Motor neuron (in vitro differentiated cells): ENCODE data around the gene PLEKHG4B. TPM values are rescaled to one million over a fixed set of nuclear protein-coding genes. Genes with fewer than 3 reads are reported as not detected.

Source experiments
- ATAC-seq, 8 experiments: fragments of 200-7000 bp; cut with Tn5 transposase; replicated peaks in 6 of 8; 2 replicates each; pipeline ENCODE4 v1.8.0; 2021; ENCODE audit warnings: mild to moderate bottlenecking in 8 of 8, moderate library complexity in 8 of 8
- H3K27ac ChIP-seq, 2 donors: fragments of 250-450 bp; sonication (Bioruptor Pico); 2 replicates each; pipeline ENCODE4 v1.9.0; 2021; ENCODE audit warnings: antibody characterized with exemption in 2 of 2, mild to moderate bottlenecking in 2 of 2, moderate library complexity in 1 of 2
- H3K4me1 ChIP-seq, 2 donors: fragments of 250-450 bp; sonication (Bioruptor Pico); replicated peaks in 1 of 2; 2 replicates each; pipeline ENCODE4 v1.6.1; 2021; ENCODE audit warnings: antibody characterized with exemption in 2 of 2, mild to moderate bottlenecking in 2 of 2, moderate library complexity in 1 of 2
- H3K4me3 ChIP-seq, 5 donors: fragments of 250-450 bp; sonication (Bioruptor Pico); 2 replicates each; pipeline ENCODE4 v1.9.0; 2021; ENCODE audit warnings: antibody characterized with exemption in 5 of 5, mild to moderate bottlenecking in 5 of 5, moderate library complexity in 4 of 5
- WGBS, 10 experiments: fragments of 450-650 bp; shearing (Covaris generic); methylation state at CpG; one replicate each; pipeline ENCODE4 v1.0.0; 2022; 5-methylcytosine and 5-hydroxymethylcytosine counted together
- in situ Hi-C, 9 experiments: fragments of 400-800 bp; cut with MboI; loops; one replicate each; pipeline ENCODE4 v1.15.0; 2021; ENCODE audit warnings: low sequenced_read_pairs in 9 of 9, low pct_unique_long_range_greater_than_20kb in 2 of 9; ENCODE audit not compliant: unreplicated experiment in 9 of 9
- total RNA-seq, 8 experiments: library from RNA; unstranded; fragments of 300-600 nt; gene quantifications; 2 replicates each; pipeline versions ENCODE4 v1.2.3 to v1.2.4, GENCODE V29; 2022

PLEKHG4B gene
- total RNA-seq, 8 experiments from 2014 or later = 0.09 to 7.3 (median 3.2) TPM

- no peak for ATAC-seq
- 60 to 100% (median 60%) methylated on average over 1 to 2 of the region's 2 CpGs; no CpG with 5 or more reads in 7 of the 10 experiments for WGBS, 10 experiments
- in situ Hi-C loops = no loop called here
- H3K4me3 ChIP-seq = no peak overlapping the region
- peaks cover 41 to 45% of the 10 kb centered on the region in 2 donors for H3K4me1 ChIP-seq
- H3K27ac ChIP-seq = no peak overlapping the region
Observed at GRCh38 chr5:78805-79149, 13.2 kb upstream of the PLEKHG4B start.

- Histone ChIP-seq H3K27ac (no peak overlapping the region), H3K4me3 (no peak overlapping the region), H3K4me1 (peaks cover 41 to 45% of the 10 kb centered on the region in 2 donors)
- ATAC-seq = no peak
- 11 to 100% (median 72%) methylated on average over 1 to 7 of the region's 10 CpGs; no CpG with 5 or more reads in 2 of the 10 experiments for WGBS, 10 experiments
- in situ Hi-C loops = no loop called here
Observed at GRCh38 chr5:79263-79662, 12.7 kb upstream of the PLEKHG4B start.

DNA sequence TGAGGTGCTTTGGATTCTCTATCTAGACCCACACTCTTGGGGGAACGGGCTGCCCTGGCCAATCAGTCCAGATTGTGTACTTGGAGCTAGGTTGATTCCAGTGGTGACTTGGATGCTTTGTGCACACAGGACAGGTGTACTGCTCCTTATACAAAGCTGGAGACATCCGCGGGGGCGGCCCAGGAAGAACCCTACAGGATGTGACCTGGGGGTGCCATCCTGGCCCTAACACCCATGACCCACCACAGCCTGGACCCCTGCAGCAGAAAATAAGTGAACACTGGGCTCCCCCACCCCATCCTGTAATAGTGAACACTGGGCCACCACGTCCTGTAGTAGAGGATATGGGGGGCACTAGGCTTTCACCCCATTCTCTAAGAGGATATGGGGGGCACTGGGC is 12.1 kb upstream of the PLEKHG4B start:
- in situ Hi-C loops = no loop called here
- peaks cover 41 to 45% of the 10 kb centered on the region in 2 donors for H3K4me1 ChIP-seq
- H3K27ac ChIP-seq = no peak overlapping the region
- no peak for ATAC-seq
- no peak overlapping the region for H3K4me3 ChIP-seq
- 14 to 100% (median 93%) methylated on average over 1 to 4 of the region's 5 CpGs; no CpG with 5 or more reads in 4 of the 10 experiments for WGBS, 10 experiments

DNA sequence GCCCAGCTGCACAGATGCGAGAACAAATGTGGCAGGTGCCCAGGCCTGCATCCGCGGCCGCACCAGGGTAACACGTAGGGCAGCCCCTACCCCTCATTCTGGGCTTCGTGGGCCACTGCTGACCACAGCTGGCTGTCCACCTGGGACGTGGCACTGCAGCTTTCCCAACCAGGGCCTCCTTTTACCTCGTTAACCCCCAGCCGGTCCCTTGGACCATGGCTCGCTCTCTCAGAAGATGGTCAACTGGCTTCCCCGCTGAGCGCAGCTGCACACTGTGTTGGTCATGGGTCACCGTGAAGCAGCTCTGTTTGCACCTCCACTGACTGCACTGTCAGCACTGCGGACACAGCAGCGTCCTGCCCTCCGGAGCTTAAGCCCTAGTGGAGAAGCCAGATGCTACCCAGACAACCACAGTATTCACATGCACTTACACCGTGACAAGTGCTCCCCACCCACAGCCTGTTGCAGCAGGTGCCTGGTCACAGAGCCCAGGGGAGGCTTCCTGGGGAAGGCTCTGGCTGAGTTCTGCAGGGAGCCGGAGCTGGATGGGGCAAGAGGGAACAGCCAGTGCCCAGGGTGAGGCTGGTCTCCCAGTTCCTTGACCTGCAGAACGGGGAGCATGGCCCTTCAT is 10.5 kb upstream of the PLEKHG4B start:
- Histone ChIP-seq H3K4me3 (no peak overlapping the region), H3K27ac (no peak overlapping the region), H3K4me1 (peaks cover 39 to 42% of the 10 kb centered on the region in 2 donors)
- peak in 7 of 8 experiments; percentile 12 to 69 (median 55) for ATAC-seq
- in situ Hi-C loops = no loop called here
- WGBS, 10 experiments = 40 to 83% (median 69%) methylated on average over 1 to 10 of the region's 19 CpGs; no CpG with 5 or more reads in 5 of the 10 experiments

GRCh38 chr5:82097-82496 is 9.9 kb upstream of the PLEKHG4B start:
- 20 to 40% (median 21%) methylated on average over 1 to 5 of the region's 9 CpGs; no CpG with 5 or more reads in 7 of the 10 experiments for WGBS, 10 experiments
- Histone ChIP-seq H3K4me3 (no peak overlapping the region), H3K4me1 (peaks cover 33 to 36% of the 10 kb centered on the region in 2 donors), H3K27ac (no peak overlapping the region)
- ATAC-seq = peak; percentile 53 to 91 (median 74)
- in situ Hi-C loops = no loop called here

DNA sequence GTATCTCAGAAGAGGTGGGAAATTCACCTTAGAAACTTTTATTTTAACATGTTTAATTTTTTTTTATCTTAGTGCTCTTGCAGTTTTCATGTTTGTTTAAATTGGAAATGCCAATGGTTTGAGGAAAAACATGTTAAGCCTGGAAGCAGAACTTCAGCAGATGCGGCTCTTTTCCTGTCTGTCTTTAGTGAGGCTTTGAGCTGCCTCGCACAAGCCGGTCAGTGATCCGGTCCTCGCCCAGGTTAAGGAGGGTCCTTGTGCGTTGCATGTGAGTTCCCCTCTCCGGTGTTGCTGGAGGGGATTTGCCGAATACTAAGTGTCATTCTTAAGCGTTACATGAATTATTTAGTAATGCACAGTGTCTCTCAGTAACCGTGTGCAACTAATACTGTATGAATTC is 9.4 kb upstream of the PLEKHG4B start:
- peak in 2 of 8 experiments; percentile 12 to 34 for ATAC-seq
- no peak overlapping the region for H3K4me3 ChIP-seq
- no peak overlapping the region for H3K27ac ChIP-seq
- in situ Hi-C loops = no loop called here
- WGBS, 10 experiments = 5 to 70% (median 42%) methylated on average over 3 to 10 of the region's 10 CpGs
- peaks cover 29 to 31% of the 10 kb centered on the region in 2 donors for H3K4me1 ChIP-seq

GRCh38 chr5:83029-83428 is 8.9 kb upstream of the PLEKHG4B start:
- no peak for ATAC-seq
- Histone ChIP-seq H3K4me1 (peaks cover 26 to 28% of the 10 kb centered on the region in 2 donors), H3K4me3 (no peak overlapping the region), H3K27ac (no peak overlapping the region)
- WGBS, 10 experiments = 48 to 72% (median 68%) methylated on average over 3 to 6 of the region's 13 CpGs; no CpG with 5 or more reads in 7 of the 10 experiments
- in situ Hi-C loops = no loop called here

- H3K4me3 ChIP-seq = no peak overlapping the region
- ATAC-seq = no peak
- H3K4me1 ChIP-seq = peaks cover 18 to 20% of the 10 kb centered on the region in 2 donors
- in situ Hi-C loops = no loop called here
- H3K27ac ChIP-seq = no peak overlapping the region
- 37 to 100% (median 74%) methylated on average over 1 to 5 of the region's 22 CpGs; no CpG with 5 or more reads in 4 of the 10 experiments for WGBS, 10 experiments
Observed at GRCh38 chr5:85334-85995, 6.5 kb upstream of the PLEKHG4B start.

DNA sequence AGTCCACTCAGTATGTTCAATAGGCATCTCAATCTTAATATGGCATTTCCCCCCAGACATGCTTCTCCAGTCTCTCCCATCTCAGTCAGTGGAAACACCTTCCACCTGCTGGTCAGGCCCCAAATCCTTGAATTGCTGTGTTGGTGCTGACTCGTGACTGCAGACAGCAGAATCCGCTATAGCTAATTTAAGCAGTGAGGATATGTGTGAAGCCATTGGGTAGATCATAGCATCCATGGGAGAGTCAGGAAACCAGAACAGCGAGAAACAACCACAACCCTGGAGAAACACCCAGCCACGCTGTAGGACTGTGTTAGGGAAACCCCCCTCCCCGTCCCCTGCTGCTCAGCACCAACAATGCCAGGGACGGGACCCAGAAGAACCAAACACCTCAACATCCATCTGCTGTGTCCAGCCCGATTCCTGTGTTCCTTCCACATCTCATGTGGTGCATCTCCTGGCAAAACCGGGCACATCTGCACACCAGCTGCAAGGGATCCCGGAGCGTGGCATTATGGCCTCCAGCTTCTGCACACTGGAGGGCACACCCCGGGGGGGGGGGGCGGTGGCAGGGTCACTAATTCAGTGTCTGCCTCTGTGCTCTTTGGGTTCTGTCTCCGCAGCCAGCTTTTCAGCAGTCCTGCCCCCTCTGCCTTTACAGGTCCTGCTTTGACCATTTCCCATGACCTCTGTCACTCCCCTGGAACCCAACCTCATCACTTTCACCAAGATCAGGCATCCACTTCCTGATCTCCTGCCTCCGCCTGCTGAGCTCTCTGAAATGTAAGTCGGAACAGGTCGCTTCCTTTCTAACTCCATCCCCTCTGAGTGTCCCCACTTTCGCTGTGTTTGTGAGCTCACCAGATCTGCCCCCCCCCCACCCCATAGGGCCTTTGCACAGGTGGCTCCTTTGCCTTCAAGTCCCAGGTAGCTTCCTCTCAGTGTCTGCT is 2.4 kb upstream of the PLEKHG4B start:
- in situ Hi-C loops = no loop called here
- H3K27ac ChIP-seq = no peak overlapping the region
- peaks cover 14 to 17% of the 10 kb centered on the region in 2 donors for H3K4me1 ChIP-seq
- WGBS, 10 experiments = 10 to 100% (median 30%) methylated on average over 2 to 6 of the region's 17 CpGs; no CpG with 5 or more reads in 5 of the 10 experiments
- no peak overlapping the region for H3K4me3 ChIP-seq
- no peak for ATAC-seq

- Histone ChIP-seq H3K27ac (peak overlapping the region in 1 of 2 donors; percentile 81), H3K4me3 (no peak overlapping the region), H3K4me1 (peaks cover 14 to 17% of the 10 kb centered on the region in 2 donors)
- in situ Hi-C loops = no loop called here
- 58 to 100% (median 81%) methylated on average over 2 to 7 of the region's 18 CpGs; no CpG with 5 or more reads in 5 of the 10 experiments for WGBS, 10 experiments
- peak in 7 of 8 experiments; percentile 51 to 70 (median 62) for ATAC-seq
Observed at GRCh38 chr5:90590-91547, 1.1 kb upstream of the PLEKHG4B start.

DNA sequence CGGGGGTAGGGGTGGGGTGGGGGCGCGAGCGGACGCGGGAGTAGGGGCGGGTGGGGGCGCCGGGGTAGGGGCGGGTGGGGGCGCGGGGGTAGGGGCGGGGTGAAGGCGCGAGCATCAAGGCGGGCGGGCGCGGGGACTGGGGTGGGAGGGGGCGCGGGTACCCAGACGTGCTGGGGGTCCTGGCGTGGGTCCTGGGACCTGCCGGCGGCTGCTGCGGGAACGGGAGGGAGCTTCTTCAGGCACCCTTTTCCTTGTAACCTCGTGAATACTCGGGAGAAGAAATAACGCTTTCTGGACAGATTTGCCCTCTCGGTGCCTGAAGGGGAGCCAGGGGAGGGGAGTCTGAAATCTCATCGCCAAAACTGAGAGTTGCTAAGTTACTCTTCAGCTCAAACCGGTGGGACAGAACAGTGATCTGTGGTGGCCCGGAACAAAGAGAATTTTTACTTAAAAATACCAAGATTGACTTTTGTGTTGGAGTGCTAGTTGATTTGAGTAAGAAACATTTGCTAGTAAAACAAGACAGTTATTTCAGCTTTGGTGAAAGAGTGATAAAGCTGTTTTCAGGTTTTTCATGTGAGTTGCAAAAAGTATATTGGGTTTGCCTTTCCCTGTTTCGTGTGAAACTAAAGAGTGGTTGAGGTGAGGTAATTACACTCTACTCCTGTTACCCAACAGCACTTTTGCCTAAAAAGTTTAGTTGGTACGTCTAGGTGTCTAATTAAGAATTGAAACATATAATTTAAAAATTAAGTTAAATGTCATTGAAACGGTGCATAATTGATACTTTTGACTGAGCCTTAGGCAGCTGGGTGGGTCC is 643 bp downstream of the PLEKHG4B start:
- in situ Hi-C loops = no loop called here
- H3K4me3 ChIP-seq = peak overlapping the region; percentile 16 to 48 (median 35)
- ATAC-seq = peak in 4 of 8 experiments; percentile 3 to 19 (median 7)
- 0 to 53% (median 16%) methylated on average over 2 to 8 of the region's 37 CpGs; no CpG with 5 or more reads in 2 of the 10 experiments for WGBS, 10 experiments
- peaks cover 14 to 17% of the 10 kb centered on the region in 2 donors for H3K4me1 ChIP-seq
- H3K27ac ChIP-seq = no peak overlapping the region
